ENCODE measurements around the gene APELA. TPM values are rescaled to one million over a fixed set of nuclear protein-coding genes. Genes with fewer than 3 reads are reported as not detected.

Gene APELA
- total RNA-seq, result not detected

GRCh38 chr4:164876700-164877324 lies at the start of gene APELA:
TSS of gene APELA (plus strand) at chr4:164877178. CDS start at chr4:164877332, 154 bp downstream.
- H3K4me3 Mint-ChIP-seq, result no peak within 1 kb of the TSS

GRCh38 chr4:164828955-164829354 lies 48.0 kb upstream of the APELA start:
- no peak for ATAC-seq
- H3K4me3 Mint-ChIP-seq, result no peak overlapping the region
- no peaks in the 10 kb centered on the region for H3K4me1 Mint-ChIP-seq (ENCODE audit: low read depth in 2 of 2)
- peaks cover 0 to 13% of the 10 kb centered on the region in 2 donors for H3K27me3 Mint-ChIP-seq
- no peaks in the 10 kb centered on the region for H3K36me3 Mint-ChIP-seq
- H3K9me3 Mint-ChIP-seq, result no peaks in the 10 kb centered on the region
- H3K27ac Mint-ChIP-seq, result no peak overlapping the region
- DNase-seq (ENCODE audit: low spot score), result no peak

More at GRCh38 chr4:164876700-164877324, at the start of gene APELA:
- Mint-ChIP-seq H3K27ac (no peak within 1 kb of the TSS), H3K9me3 (peaks cover 7% of the 10 kb centered on the region), H3K27me3 (peaks cover 2 to 6% of the 10 kb centered on the region in 2 donors), H3K36me3 (no peaks in the 10 kb centered on the region), H3K4me1 (ENCODE audit: low read depth in 2 of 2) (no peaks in the 10 kb centered on the region)
- no peak for ATAC-seq
- DNase-seq (ENCODE audit: low spot score), result no peak

- Mint-ChIP-seq H3K36me3 (no peaks in the 10 kb centered on the region), H3K27ac (no peak overlapping the region)
Measured at GRCh38 chr4:164846566-164846965, 30.4 kb upstream of the APELA start.

GRCh38 chr4:164847016-164847415 lies 30.0 kb upstream of the APELA start:
- H3K27ac Mint-ChIP-seq, result no peak overlapping the region
- no peak for DNase-seq (ENCODE audit: low spot score)
- peaks cover 0 to 16% of the 10 kb centered on the region in 2 donors for H3K27me3 Mint-ChIP-seq
- H3K4me1 Mint-ChIP-seq (ENCODE audit: low read depth in 2 of 2), result no peaks in the 10 kb centered on the region
- H3K4me3 Mint-ChIP-seq, result no peak overlapping the region
- H3K9me3 Mint-ChIP-seq, result peaks cover 3% of the 10 kb centered on the region
- no peaks in the 10 kb centered on the region for H3K36me3 Mint-ChIP-seq
- ATAC-seq, result no peak

More at GRCh38 chr4:164846566-164846965, 30.4 kb upstream of the APELA start:
- H3K9me3 Mint-ChIP-seq, result peaks cover 3% of the 10 kb centered on the region
- peaks cover 0 to 16% of the 10 kb centered on the region in 2 donors for H3K27me3 Mint-ChIP-seq
- no peaks in the 10 kb centered on the region for H3K4me1 Mint-ChIP-seq (ENCODE audit: low read depth in 2 of 2)
- ATAC-seq (no peak), DNase-seq (ENCODE audit: low spot score) (no peak)
- no peak overlapping the region for H3K4me3 Mint-ChIP-seq

GRCh38 chr4:164847967-164848649 lies 28.9 kb upstream of the APELA start:
- no peak for DNase-seq (ENCODE audit: low spot score)
- ATAC-seq, result no peak
- H3K36me3 Mint-ChIP-seq, result no peaks in the 10 kb centered on the region
- no peaks in the 10 kb centered on the region for H3K4me1 Mint-ChIP-seq (ENCODE audit: low read depth in 2 of 2)
- peaks cover 8% of the 10 kb centered on the region for H3K9me3 Mint-ChIP-seq
- H3K4me3 Mint-ChIP-seq, result no peak overlapping the region
- no peak overlapping the region for H3K27ac Mint-ChIP-seq
- H3K27me3 Mint-ChIP-seq, result peaks cover 0 to 21% of the 10 kb centered on the region in 2 donors

- ATAC-seq, result no peak
- no peaks in the 10 kb centered on the region for H3K4me1 Mint-ChIP-seq (ENCODE audit: low read depth in 2 of 2)
Measured at GRCh38 chr4:164856396-164856795, 20.6 kb upstream of the APELA start.

GRCh38 chr4:164866817-164867490 lies 10.0 kb upstream of the APELA start:
- Mint-ChIP-seq H3K9me3 (peaks cover 9% of the 10 kb centered on the region), H3K27ac (no peak overlapping the region), H3K4me3 (no peak overlapping the region), H3K4me1 (ENCODE audit: low read depth in 2 of 2) (no peaks in the 10 kb centered on the region), H3K36me3 (no peaks in the 10 kb centered on the region), H3K27me3 (no peaks in the 10 kb centered on the region)
- ATAC-seq, result no peak
- no peak for DNase-seq (ENCODE audit: low spot score)

More at GRCh38 chr4:164856396-164856795, 20.6 kb upstream of the APELA start:
- Mint-ChIP-seq H3K27ac (no peak overlapping the region), H3K27me3 (peaks cover 0 to 5% of the 10 kb centered on the region in 2 donors), H3K36me3 (no peaks in the 10 kb centered on the region), H3K4me3 (no peak overlapping the region), H3K9me3 (peaks cover 5% of the 10 kb centered on the region)
- no peak for DNase-seq (ENCODE audit: low spot score)

- Mint-ChIP-seq H3K4me3 (no peak overlapping the region), H3K27ac (no peak overlapping the region), H3K36me3 (no peaks in the 10 kb centered on the region), H3K4me1 (ENCODE audit: low read depth in 2 of 2) (no peaks in the 10 kb centered on the region), H3K27me3 (peaks cover 0 to 2% of the 10 kb centered on the region in 2 donors), H3K9me3 (peaks cover 12% of the 10 kb centered on the region)
- DNase-seq (ENCODE audit: low spot score) (no peak), ATAC-seq (no peak)
Measured at GRCh38 chr4:164871673-164872072, 5.3 kb upstream of the APELA start.

- Mint-ChIP-seq H3K4me3 (no peak overlapping the region), H3K9me3 (peaks cover 9% of the 10 kb centered on the region), H3K27ac (no peak overlapping the region), H3K4me1 (ENCODE audit: low read depth in 2 of 2) (no peaks in the 10 kb centered on the region), H3K36me3 (no peaks in the 10 kb centered on the region), H3K27me3 (peaks cover 0 to 6% of the 10 kb centered on the region in 2 donors)
- ATAC-seq (no peak), DNase-seq (ENCODE audit: low spot score) (no peak)
Measured at GRCh38 chr4:164872481-164872880, 4.5 kb upstream of the APELA start.

GRCh38 chr4:164874789-164875188 lies 2.2 kb upstream of the APELA start:
- H3K4me3 Mint-ChIP-seq, result no peak overlapping the region
- ATAC-seq, result no peak
- H3K36me3 Mint-ChIP-seq, result no peaks in the 10 kb centered on the region
- no peaks in the 10 kb centered on the region for H3K4me1 Mint-ChIP-seq (ENCODE audit: low read depth in 2 of 2)
- peaks cover 2 to 6% of the 10 kb centered on the region in 2 donors for H3K27me3 Mint-ChIP-seq
- peaks cover 9% of the 10 kb centered on the region for H3K9me3 Mint-ChIP-seq
- no peak overlapping the region for H3K27ac Mint-ChIP-seq
- no peak for DNase-seq (ENCODE audit: low spot score)

- ATAC-seq (no peak), DNase-seq (ENCODE audit: low spot score) (no peak)
- peaks cover 4% of the 10 kb centered on the region for H3K9me3 Mint-ChIP-seq
- H3K36me3 Mint-ChIP-seq, result no peaks in the 10 kb centered on the region
- H3K4me3 Mint-ChIP-seq, result no peak overlapping the region
- peaks cover 5 to 6% of the 10 kb centered on the region in 2 donors for H3K27me3 Mint-ChIP-seq
- no peak overlapping the region for H3K27ac Mint-ChIP-seq
- H3K4me1 Mint-ChIP-seq (ENCODE audit: low read depth in 2 of 2), result no peaks in the 10 kb centered on the region
Measured at GRCh38 chr4:164880489-164881262, 3.7 kb downstream of the APELA start.

- ATAC-seq (no peak), DNase-seq (ENCODE audit: low spot score) (no peak)
- H3K4me3 Mint-ChIP-seq, result no peak overlapping the region
- H3K36me3 Mint-ChIP-seq, result no peaks in the 10 kb centered on the region
- H3K4me1 Mint-ChIP-seq (ENCODE audit: low read depth in 2 of 2), result no peaks in the 10 kb centered on the region
- H3K9me3 Mint-ChIP-seq, result peaks cover under 1% of the 10 kb centered on the region
- no peak overlapping the region for H3K27ac Mint-ChIP-seq
- peaks cover 6 to 9% of the 10 kb centered on the region in 2 donors for H3K27me3 Mint-ChIP-seq
Measured at GRCh38 chr4:164888096-164888715, 11.2 kb downstream of the APELA start.

- peaks cover 6 to 10% of the 10 kb centered on the region in 2 donors for H3K27me3 Mint-ChIP-seq
- H3K27ac Mint-ChIP-seq, result no peak overlapping the region
- no peak for ATAC-seq
- no peak overlapping the region for H3K4me3 Mint-ChIP-seq
- H3K4me1 Mint-ChIP-seq (ENCODE audit: low read depth in 2 of 2), result no peaks in the 10 kb centered on the region
- H3K36me3 Mint-ChIP-seq, result no peaks in the 10 kb centered on the region
- no peak for DNase-seq (ENCODE audit: low spot score)
- H3K9me3 Mint-ChIP-seq, result no peaks in the 10 kb centered on the region
Measured at GRCh38 chr4:164890691-164891090, 13.7 kb downstream of the APELA start.

Data from natural killer cell treated with Interleukin-12 subunit alpha and Interleukin-12 subunit beta and Interleukin-15 and Interleukin-18, amount 100 ng/mL, for 72 hours (primary cell).